CD4-positive, alpha-beta T cell treated with Interleukin-21 for 1 hour (primary cell): ENCODE data around the gene APIP.

Source experiments
- DNase-seq: peaks from one replicate; pipeline ENCODE4 v3.0.0-alpha.2; 2020

APIP gene, protein sequence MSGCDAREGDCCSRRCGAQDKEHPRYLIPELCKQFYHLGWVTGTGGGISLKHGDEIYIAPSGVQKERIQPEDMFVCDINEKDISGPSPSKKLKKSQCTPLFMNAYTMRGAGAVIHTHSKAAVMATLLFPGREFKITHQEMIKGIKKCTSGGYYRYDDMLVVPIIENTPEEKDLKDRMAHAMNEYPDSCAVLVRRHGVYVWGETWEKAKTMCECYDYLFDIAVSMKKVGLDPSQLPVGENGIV

DNA sequence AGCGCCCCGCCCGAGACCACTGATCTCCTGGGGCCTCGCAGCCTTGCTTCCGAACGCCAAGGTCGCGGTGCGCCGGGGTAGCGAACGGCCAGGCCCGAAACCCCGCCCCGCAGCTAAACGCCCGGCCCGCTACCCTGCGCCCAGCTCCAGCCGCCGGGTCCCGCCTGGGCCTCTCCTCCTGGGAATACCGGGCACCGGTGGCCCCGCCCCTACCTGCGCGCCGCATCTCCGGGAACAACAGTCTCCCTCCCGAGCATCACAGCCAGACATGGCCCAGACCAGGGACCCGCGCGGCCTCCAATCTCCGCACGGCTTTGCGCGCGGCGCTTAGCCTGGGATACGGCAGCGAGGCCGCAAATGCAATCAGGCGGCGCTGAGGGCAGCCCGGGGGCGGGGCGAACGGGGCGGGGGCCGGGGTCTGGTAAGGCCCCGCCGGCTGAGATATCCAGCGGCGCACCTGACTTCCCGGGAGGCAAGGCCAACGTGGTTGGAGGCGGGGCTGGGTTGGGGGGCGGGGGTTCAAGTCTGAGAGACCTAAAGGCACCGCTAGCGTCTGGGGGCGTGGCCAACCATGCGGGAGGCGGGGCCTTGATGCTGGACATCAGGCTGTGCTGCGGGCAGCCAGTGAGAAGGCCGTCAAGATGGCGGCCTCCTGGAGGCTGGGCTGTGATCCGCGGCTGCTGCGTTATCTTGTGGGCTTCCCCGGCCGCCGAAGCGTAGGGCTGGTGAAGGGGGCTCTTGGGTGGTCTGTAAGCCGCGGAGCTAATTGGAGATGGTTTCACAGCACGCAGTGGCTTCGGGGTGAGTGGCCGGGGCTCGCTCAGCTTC, at the start of gene APIP, which contains the start of gene PDHX:
TSS of gene APIP (minus strand) at position 365 of the 828 bp plus-strand sequence. CDS start at position 270, 95 bp downstream.
TSS of gene PDHX (plus strand) at position 604 of the 828 bp plus-strand sequence. CDS start at position 642, 38 bp downstream.
- DNase-seq: peak; percentile 94

DNA sequence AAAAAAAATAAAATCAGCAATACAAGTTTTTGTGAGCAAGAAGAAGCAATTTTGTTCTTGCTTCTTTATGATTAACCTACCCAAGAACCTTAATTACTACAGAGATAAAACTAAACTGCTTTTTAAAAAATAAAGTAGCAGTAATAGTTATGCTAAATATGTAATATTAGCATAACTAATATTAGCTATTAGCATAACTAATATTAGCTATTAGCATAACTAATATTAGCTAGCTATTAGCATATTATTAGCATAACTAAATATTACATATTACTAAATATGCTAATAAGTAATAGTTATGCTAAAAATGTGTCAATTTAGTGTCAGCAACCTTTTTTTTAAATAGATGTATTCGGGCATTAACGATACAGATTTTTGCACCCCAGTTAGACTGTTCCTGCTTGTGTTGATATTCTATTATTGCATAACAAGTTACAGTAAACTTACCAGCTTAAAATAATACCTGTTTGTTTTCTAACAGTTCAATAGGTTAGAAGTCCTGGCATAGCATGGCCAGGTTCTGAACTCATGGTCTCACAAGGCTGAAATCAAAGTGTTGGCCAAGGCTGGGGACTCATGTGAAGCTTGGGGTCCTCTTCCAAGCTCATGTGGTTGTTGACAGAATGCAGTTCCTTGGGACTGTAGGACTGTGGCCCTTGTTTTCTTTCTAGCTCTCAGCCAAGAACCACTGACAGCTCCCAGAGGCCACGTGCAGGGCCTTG, 48.6 kb upstream of the APIP start:
- no peak for DNase-seq

DNA sequence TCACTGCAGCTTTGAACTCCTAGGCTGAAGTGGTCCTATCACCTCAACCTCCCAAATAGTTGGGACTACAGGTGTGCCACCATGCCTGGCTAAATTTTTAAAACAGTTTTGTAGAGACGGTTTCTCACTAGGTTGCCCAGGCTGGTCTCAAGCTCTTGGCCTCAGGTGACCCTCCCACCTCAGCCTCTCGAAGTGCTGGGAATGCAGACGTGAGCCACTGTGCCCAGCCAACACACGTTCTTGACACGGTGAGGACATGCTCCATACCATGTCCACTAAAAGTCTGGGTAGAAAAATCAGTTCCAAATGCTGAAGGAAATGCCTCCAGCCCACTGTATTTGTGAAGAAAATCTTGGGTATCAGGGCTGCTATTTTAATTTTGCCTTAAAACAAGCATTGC, 47.2 kb upstream of the APIP start:
- DNase-seq: no peak

DNA sequence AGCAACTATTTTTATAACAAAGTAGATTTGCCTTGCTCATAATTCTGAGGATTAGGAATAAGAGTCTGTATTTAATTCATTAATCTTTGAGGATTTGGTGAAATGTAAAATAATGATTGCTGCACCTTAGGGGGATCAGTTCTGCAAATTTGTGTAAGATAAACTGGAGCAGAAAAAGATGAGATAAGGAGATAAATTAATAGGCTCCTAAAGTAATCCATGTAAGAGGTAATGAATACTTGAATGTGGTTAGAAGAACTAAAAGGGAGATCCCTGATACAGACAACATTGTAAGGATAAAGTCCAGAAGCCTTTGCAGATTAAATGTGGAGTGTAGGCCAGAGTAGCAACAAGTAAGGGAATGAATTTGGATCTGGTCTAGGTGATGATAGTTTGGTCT, 45.9 kb upstream of the APIP start:
- DNase-seq: no peak

- DNase-seq: no peak
Measured at GRCh38 chr11:34960277-34960676, 44.1 kb upstream of the APIP start.

DNA sequence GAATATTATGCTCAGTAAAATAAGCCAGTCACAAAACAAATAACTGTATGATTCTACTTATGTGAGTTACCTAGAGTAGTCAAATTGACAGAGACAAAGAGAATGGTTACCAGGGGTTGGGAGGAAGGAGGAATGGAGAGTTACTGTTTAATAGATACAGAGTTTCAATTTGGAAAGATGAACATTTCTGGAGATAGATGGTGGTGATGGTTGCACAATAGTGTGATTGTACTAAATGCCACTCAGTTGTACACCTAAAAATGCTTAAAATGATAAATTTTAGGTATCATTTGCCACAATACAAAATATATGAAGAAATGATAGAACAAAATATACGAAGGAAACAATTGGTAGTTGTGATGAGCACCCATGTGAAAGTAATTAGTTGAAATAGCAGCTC, 43.6 kb upstream of the APIP start:
- no peak for DNase-seq

DNA sequence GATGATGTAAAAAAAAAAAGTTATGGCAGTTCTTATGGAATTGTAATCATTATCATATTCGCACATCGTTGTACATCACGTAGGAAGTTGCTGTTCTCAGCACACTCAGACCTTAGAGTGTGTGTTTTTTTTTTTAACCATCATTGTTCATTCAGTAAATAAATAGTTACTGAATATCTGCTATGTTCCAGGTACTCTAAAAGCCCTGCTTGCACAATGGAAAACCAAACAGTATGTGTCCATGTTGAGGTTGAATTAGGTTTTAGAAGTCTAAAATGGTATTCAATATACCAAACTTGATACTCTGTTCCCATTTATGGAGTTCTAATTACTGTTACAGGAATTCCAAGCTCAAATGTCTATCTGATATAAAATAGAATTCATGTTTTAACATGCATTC, 41.4 kb upstream of the APIP start:
- no peak for DNase-seq

DNA sequence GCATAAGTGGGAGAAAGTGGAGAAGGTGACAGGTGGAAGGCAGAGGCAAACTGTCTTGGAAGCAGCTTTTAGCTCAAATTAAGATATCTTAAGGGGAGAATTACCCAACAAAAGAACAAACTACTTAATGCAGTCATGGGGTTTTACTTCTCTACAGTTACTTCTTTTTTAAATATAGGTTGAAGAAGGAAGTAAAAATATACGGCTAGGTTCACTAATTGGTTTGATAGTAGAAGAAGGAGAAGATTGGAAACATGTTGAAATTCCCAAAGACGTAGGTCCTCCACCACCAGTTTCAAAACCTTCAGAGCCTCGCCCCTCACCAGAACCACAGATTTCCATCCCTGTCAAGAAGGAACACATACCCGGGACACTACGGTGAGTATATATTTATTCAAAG, 41.0 kb upstream of the APIP start:
- no peak for DNase-seq

DNA sequence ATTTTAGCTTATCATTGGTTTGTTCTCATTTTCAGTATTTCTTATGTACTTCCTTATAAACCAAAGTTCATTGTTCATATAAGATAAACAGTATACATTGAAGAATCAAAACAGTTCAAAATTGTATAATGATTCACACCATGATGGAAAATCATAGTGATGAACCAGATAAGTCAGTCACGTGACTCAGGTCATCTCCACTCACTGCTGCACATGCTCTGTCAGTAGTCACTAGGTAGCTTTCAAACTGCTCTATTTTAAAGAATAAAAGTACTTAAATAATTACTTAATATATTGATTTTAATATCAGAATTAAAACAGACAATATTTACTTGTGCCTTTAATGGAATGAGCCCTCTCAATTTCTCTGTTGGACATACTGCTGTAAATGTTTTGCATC, 37.8 kb upstream of the APIP start:
- no peak for DNase-seq

DNA sequence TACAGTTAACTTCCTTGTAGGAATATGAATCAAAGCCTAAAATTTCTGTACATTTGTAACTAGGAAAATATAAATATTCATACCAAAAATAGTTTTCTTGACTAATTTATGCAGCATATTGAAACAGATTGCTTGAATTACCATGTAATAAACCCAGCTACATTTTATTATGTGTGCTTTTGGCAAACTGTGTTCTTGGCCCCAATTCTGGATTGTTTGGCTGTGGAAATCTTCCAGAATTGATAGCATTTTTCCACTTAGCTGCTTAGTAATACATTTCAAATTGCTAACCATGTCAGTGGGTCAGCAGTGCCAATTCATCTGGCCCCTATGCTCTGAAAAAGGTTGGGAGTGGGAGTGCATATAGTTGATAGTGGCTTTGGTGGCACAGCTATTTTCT, 32.5 kb upstream of the APIP start:
- DNase-seq: no peak

- DNase-seq: no peak
Measured at GRCh38 chr11:34944692-34945091, 28.5 kb upstream of the APIP start.

- DNase-seq: no peak
Measured at GRCh38 chr11:34941688-34942087, 25.5 kb upstream of the APIP start.

DNA sequence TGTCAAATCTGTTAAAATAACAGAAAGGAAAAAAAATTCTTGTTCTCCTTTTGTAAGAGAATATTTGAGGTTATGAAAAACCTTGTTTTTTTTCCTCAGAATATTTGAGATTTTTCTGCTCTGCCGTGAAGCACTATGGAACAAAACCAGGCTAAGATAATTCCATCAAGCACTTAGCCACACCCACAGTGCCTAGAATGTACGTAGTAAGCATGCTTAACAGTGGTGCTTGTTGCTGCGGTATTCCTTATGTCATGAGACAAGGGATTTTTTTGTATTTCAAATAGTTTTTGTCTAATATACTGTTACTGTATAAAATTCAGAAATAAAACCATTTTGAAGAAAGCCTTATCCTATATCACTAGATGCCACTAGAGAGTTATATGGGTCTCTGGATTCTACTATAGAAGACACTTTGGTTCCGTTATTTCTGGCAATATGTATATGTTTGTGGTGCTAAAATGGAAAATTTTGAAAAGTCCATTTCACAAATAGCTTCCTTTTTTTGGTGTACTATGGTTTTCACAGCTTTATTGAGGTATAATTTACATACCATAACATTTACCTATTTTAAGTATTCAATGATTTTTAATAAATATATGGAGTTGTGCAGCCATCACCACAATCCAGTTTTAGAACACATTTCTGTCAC, 24.0 kb upstream of the APIP start:
- no peak for DNase-seq

GRCh38 chr11:34938611-34939010, 22.4 kb upstream of the APIP start:
- no peak for DNase-seq

DNA sequence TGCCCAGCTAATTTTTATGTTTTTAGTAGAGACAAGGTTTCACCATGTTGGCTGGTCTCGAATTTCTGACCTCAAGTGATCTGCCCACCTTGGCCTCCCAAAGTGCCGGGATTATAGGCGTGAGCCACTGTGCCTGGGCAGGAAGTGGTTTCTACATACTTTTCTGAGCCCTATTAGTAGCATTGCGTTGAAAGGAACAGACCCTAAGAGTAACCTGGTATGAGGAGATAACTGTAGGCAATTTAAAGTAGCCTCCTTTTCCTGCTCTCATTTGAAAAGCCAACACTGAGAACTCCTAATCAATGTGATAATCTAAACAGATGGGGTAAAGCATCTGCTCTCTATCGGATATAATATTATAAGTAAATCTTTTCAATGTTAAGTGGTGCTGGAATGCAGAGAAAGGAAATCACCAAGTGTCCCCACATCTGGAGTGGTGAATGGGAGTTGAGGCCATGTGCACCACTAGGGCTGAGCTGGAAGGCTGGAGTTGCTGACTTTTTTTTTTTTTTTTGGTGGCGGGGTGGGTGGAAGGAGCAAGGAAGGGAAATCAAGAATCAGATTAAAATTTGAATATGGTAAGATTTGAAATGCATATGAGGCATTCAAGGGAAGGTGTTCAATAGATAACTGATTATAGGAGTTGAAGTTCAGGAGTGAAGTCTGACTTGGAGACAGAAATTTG, 20.9 kb upstream of the APIP start:
- DNase-seq: no peak

- DNase-seq: no peak
Measured at GRCh38 chr11:34929794-34930763, 13.9 kb upstream of the APIP start.

GRCh38 chr11:34928960-34929680, 12.9 kb upstream of the APIP start:
- no peak for DNase-seq

DNA sequence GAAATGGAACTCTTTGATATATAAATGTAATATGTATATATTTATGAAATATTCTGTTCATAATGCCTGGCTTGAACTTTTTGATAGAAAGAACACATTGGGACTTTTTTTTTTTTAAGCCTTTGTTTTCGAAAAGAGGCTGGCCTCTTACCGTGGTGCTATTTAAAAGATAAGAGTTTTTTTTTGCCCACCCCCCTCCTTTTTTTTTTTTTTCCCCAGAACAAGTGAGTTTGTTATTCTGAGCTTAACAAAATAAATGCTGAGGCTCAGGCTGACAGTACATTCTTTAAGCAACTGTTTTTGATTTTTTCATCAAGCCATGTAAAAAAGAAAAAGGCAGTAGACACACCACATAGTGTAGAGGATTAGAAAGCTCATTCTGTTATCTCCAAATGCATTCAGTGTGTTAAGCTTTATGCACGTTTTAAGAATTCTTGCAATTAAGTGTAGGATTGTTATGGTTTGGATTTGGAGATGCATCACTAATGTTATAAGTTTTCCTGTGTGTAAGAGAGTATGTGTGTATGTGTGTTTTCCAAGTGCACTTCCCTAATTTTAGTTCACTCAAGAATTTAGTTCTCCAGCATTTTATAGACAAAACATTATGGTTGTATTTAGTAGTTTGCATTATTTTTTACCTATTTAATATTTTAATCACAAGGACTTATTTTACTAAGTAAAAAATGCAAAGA, 12.2 kb upstream of the APIP start:
- DNase-seq: no peak

GRCh38 chr11:34926831-34927132, 10.6 kb upstream of the APIP start:
- DNase-seq: no peak
